Endothelial cell (in vitro differentiated cells): ENCODE measurements around the gene TRABD2B. TPM values are rescaled to one million over a fixed set of nuclear protein-coding genes. Genes with fewer than 3 reads are reported as not detected.

ENCODE experiments used
- DNase-seq: peaks from one replicate; pipeline ENCODE4 v3.0.0; 2021; ENCODE audit warnings: low spot score
- H3K27ac Mint-ChIP-seq: one replicate; pipeline ENCODE4 v1.8.0; 2021; ENCODE audit warnings: mixed read lengths, inconsistent platforms; ENCODE audit not compliant: unreplicated experiment
- H3K27me3 Mint-ChIP-seq: one replicate; pipeline ENCODE4 v1.8.0; 2021; ENCODE audit warnings: mild to moderate bottlenecking, moderate library complexity, mixed read lengths, inconsistent platforms; ENCODE audit not compliant: unreplicated experiment
- H3K36me3 Mint-ChIP-seq: one replicate; pipeline ENCODE4 v1.8.0; 2021; ENCODE audit warnings: mild to moderate bottlenecking, low read depth, mixed read lengths, inconsistent platforms; ENCODE audit not compliant: unreplicated experiment
- H3K4me1 Mint-ChIP-seq: one replicate; pipeline ENCODE4 v1.8.0; 2021; ENCODE audit warnings: mild to moderate bottlenecking, mixed read lengths, inconsistent platforms; ENCODE audit not compliant: unreplicated experiment
- H3K4me3 Mint-ChIP-seq: one replicate; pipeline ENCODE4 v1.8.0; 2021; ENCODE audit warnings: mild to moderate bottlenecking, mixed read lengths, inconsistent platforms; ENCODE audit not compliant: unreplicated experiment
- H3K9me3 Mint-ChIP-seq: one replicate; pipeline ENCODE4 v1.8.0; 2021; ENCODE audit warnings: mixed read lengths, inconsistent platforms; ENCODE audit not compliant: unreplicated experiment
- total RNA-seq: library from RNA; stranded (reverse); fragmentation: NEBNext Ultra II Directional; extraction: Animal tissue kit (Norgen Biotek cat#: 25700); gene quantifications from one replicate; pipeline ENCODE4 v1.2.1, GENCODE V29; 2021; ENCODE audit not compliant: unreplicated experiment
- TF ChIP-seq, protein P1 (sequence below): fragments of 200-600 bp; sonication (generic); IDR thresholded peaks from one replicate; pipeline ENCODE4 v1.5.0; 2021; ENCODE audit warnings: antibody characterized with exemption; ENCODE audit not compliant: unreplicated experiment

The TRABD2B gene
- total RNA-seq, 1 donor from 2014 or later: 1.0 TPM

- no peak for DNase-seq
- H3K27me3 Mint-ChIP-seq: peaks cover 1% of the 10 kb centered on the region
- H3K27ac Mint-ChIP-seq: no peak overlapping the region
- no peak overlapping the region for H3K4me3 Mint-ChIP-seq
- no peaks in the 10 kb centered on the region for H3K4me1 Mint-ChIP-seq
- H3K9me3 Mint-ChIP-seq: no peaks in the 10 kb centered on the region
- no peaks in the 10 kb centered on the region for H3K36me3 Mint-ChIP-seq
- TF ChIP-seq, protein P1, sequence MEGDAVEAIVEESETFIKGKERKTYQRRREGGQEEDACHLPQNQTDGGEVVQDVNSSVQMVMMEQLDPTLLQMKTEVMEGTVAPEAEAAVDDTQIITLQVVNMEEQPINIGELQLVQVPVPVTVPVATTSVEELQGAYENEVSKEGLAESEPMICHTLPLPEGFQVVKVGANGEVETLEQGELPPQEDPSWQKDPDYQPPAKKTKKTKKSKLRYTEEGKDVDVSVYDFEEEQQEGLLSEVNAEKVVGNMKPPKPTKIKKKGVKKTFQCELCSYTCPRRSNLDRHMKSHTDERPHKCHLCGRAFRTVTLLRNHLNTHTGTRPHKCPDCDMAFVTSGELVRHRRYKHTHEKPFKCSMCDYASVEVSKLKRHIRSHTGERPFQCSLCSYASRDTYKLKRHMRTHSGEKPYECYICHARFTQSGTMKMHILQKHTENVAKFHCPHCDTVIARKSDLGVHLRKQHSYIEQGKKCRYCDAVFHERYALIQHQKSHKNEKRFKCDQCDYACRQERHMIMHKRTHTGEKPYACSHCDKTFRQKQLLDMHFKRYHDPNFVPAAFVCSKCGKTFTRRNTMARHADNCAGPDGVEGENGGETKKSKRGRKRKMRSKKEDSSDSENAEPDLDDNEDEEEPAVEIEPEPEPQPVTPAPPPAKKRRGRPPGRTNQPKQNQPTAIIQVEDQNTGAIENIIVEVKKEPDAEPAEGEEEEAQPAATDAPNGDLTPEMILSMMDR: no peak
These were observed 8.3 kb upstream of the TRABD2B start for GRCh38 chr1:48005253-48006117.

GRCh38 chr1:48003741-48004531 lies 6.8 kb upstream of the TRABD2B start:
- Mint-ChIP-seq H3K4me1 (no peaks in the 10 kb centered on the region), H3K36me3 (no peaks in the 10 kb centered on the region), H3K27me3 (peaks cover 1% of the 10 kb centered on the region), H3K27ac (no peak overlapping the region), H3K4me3 (no peak overlapping the region), H3K9me3 (no peaks in the 10 kb centered on the region)
- TF ChIP-seq, protein P1: no peak
- no peak for DNase-seq

- Mint-ChIP-seq H3K9me3 (no peaks in the 10 kb centered on the region), H3K36me3 (no peaks in the 10 kb centered on the region), H3K4me1 (peaks cover 3% of the 10 kb centered on the region), H3K27ac (no peak overlapping the region), H3K27me3 (peaks cover 5% of the 10 kb centered on the region), H3K4me3 (no peak overlapping the region)
- no peak for DNase-seq
- TF ChIP-seq, protein P1: no peak
These were observed 5.0 kb upstream of the TRABD2B start for GRCh38 chr1:48002142-48002541.

DNA sequence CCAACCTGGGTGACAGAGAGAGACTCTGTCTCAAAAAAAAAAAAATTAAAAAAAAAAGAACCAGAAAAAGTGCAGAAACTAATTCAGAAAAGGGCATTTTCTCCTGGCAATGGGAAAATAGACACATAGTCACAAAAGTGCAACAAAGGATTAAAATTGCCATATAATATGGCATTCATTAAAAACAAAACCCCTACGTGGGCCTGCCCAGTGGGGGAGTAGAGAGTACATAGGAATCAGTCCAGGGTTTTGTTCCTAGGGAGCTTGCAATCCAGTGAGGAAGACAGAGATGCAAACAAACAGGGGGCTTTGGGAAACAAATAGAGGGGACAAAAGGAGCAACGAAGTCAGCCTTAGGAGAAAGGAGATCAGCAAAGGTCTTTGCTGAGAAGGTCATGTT lies 4.5 kb upstream of the TRABD2B start:
- TF ChIP-seq, protein P1: no peak
- H3K4me1 Mint-ChIP-seq: peaks cover 3% of the 10 kb centered on the region
- H3K27me3 Mint-ChIP-seq: peaks cover 5% of the 10 kb centered on the region
- DNase-seq: no peak
- H3K9me3 Mint-ChIP-seq: no peaks in the 10 kb centered on the region
- no peak overlapping the region for H3K27ac Mint-ChIP-seq
- H3K4me3 Mint-ChIP-seq: no peak overlapping the region
- H3K36me3 Mint-ChIP-seq: no peaks in the 10 kb centered on the region
